Stimulated activated CD8-positive, alpha-beta memory T cell treated with anti-CD3 and anti-CD28 coated beads, Interleukin-15, amount 100 ng/mL, for 48 hours (primary cell): ENCODE data around the gene TNFRSF12A.
"Not testable (repeated sequence)": the region's sequence is repeated elsewhere in the genome, so short reads cannot be mapped to it uniquely, and the experiment has no call there.

Source experiments
- DNase-seq, 2 donors: peaks; one replicate each; pipeline ENCODE4 v3.0.0-alpha.2; 2020; ENCODE audit warnings: low read depth in 2 of 2

Gene TNFRSF12A

GRCh38 chr16:3065742-3066439, 45.7 kb downstream of the TNFRSF12A start:
- no peak for DNase-seq

GRCh38 chr16:3066440-3066748, 46.2 kb downstream of the TNFRSF12A start:
- DNase-seq: no peak

GRCh38 chr16:3068487-3068886, 48.3 kb downstream of the TNFRSF12A start:
- DNase-seq: no peak

GRCh38 chr16:3069146-3069545, 49.0 kb downstream of the TNFRSF12A start:
- not testable (repeated sequence) for DNase-seq

- no peak for DNase-seq
Measured at GRCh38 chr16:3070608-3071111, 50.5 kb downstream of the TNFRSF12A start.

GRCh38 chr16:3071655-3072054, 51.5 kb downstream of the TNFRSF12A start:
- DNase-seq: no peak
